ENCODE data around the gene FAM117A.

GRCh38 chr17:49763735-49764558, at the start of gene FAM117A:
- no peak for TF ChIP-seq TEAD4 (IDR thresholded peaks at IDR 0.05; ENCODE audit: low read depth, low read length)
- TF ChIP-seq, protein P1, sequence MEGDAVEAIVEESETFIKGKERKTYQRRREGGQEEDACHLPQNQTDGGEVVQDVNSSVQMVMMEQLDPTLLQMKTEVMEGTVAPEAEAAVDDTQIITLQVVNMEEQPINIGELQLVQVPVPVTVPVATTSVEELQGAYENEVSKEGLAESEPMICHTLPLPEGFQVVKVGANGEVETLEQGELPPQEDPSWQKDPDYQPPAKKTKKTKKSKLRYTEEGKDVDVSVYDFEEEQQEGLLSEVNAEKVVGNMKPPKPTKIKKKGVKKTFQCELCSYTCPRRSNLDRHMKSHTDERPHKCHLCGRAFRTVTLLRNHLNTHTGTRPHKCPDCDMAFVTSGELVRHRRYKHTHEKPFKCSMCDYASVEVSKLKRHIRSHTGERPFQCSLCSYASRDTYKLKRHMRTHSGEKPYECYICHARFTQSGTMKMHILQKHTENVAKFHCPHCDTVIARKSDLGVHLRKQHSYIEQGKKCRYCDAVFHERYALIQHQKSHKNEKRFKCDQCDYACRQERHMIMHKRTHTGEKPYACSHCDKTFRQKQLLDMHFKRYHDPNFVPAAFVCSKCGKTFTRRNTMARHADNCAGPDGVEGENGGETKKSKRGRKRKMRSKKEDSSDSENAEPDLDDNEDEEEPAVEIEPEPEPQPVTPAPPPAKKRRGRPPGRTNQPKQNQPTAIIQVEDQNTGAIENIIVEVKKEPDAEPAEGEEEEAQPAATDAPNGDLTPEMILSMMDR (IDR thresholded peaks at IDR 0.05; ENCODE audit: control extremely low read depth in 1 of 3, insufficient read depth in 1 of 3, low read depth in 1 of 3, low read length in 3 of 3), result peak in 1 of 3 experiments; percentile 3; a peak in 1 of 4 replicates
- no peak for TF ChIP-seq NRF1 (IDR thresholded peaks at IDR 0.05; ENCODE audit: low read depth, low read length)
- peak; percentile 96 for TF ChIP-seq TAF1 (IDR thresholded peaks at IDR 0.05; ENCODE audit: low read depth, low read length)
- TF ChIP-seq POLR2A (IDR thresholded peaks at IDR 0.05; ENCODE audit: control extremely low read depth in 1 of 2, low read depth in 2 of 2, low read length in 2 of 2), result peak; percentile 83 to 89
- no peak for TF ChIP-seq FOSL1 (IDR thresholded peaks at IDR 0.05; ENCODE audit: insufficient read depth, low read depth, low read length)
- TF ChIP-seq, protein P2, sequence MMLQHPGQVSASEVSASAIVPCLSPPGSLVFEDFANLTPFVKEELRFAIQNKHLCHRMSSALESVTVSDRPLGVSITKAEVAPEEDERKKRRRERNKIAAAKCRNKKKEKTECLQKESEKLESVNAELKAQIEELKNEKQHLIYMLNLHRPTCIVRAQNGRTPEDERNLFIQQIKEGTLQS (IDR thresholded peaks at IDR 0.05; ENCODE audit: insufficient read depth, low read depth, low read length), result 0 out of 2 replicates have a peak, but pooled peaks have one; percentile 17
- TF ChIP-seq EZH2 (IDR thresholded peaks at IDR 0.05; ENCODE audit: low read depth, low read length, severe bottlenecking), result no peak
- TF ChIP-seq HDAC6 (IDR thresholded peaks at IDR 0.05; ENCODE audit: low read depth, low read length), result no peak

Measured in H1 (cell line).